OCI-M2 (cell line): Measurements from ENCODE around the gene CNOT3.

ENCODE experiments used
- DNase-seq: peaks from one replicate; lab custom pipeline; 2025; ENCODE audit not compliant: unreplicated experiment; lab: John Stamatoyannopoulos, UW

Gene CNOT3

DNA sequence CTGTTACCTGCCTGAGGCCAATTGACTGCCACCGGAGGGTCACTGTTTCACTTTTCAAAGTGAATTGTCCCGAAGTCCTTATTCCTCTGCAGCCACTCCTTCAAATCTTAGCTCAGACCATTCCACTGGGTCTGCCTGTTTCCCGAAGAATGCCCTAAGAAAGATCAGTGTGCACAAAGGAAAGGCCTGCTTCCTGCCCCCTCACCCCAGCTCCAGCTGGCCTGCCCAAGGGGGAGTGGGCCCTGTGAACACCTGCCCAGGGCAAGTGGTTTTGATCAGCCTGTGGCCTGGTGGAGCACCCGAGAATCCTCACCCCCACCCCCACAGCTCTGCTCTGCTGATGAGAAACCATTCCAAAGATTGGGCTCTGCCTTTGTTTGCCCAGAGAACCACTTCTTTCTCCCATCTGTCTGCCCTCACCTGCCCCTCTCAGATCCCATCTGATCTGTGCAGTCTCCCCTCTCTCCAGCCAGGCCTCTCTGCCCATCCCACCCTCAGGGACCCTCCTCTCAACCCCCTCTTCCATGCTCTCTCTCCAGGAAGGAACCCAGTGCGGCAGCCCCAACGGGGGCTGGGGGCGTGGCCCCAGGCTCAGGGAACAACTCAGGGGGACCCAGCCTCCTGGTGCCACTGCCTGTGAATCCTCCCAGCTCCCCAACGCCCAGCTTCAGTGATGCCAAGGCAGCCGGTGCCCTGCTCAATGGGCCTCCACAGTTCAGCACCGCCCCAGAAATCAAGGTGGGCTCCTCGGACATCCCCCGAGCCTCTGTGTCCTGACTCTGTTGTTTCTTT is 11.7 kb downstream of the CNOT3 start:
- no peak for DNase-seq

DNA sequence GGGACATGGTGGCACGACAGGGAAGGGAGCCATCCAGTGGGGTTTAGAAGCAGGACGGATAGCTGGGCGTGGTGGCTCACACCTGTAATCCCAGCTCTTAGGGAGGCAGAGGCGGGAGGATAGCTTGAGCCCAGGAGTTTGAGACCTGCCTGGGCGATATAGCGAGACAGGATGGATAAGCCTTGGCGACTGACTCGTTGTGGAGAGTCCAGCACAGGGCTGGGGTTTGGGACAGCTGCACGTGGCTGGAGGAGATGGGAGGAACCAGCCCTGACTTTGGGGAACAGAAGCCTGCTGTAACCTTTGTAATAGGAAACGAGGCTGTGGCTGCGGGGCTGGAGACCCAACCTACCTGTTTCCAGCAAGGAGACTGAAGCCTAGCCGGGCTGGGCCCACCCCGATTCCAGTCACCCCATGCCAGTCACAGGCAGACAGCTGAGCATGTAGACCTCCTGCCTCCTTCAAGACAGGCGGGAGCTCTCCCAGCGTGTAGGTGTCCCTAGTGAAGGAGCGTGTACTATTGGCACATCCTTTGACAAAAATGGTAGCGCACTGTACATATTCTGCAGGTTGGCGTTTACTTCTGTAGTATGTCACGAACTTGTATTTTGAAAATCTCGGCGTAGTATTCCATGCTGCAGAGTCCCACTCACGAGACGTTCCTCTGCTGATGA is 13.9 kb downstream of the CNOT3 start:
- no peak for DNase-seq

DNA sequence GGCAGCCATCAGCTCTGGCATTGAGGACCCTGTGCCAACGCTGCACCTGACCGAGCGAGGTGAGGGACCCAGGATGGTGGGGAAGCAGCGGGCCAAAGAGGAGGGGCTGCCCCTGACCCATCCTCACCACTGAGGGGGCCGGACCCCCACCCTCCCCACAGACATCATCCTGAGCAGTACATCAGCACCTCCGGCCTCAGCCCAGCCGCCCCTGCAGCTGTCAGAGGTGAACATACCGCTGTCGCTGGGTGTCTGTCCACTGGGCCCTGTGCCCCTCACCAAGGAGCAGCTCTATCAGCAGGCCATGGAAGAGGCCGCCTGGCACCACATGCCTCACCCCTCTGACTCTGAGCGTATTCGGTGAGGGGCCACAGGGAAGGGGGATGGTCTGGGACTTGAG is 14.7 kb downstream of the CNOT3 start:
- no peak for DNase-seq

DNA sequence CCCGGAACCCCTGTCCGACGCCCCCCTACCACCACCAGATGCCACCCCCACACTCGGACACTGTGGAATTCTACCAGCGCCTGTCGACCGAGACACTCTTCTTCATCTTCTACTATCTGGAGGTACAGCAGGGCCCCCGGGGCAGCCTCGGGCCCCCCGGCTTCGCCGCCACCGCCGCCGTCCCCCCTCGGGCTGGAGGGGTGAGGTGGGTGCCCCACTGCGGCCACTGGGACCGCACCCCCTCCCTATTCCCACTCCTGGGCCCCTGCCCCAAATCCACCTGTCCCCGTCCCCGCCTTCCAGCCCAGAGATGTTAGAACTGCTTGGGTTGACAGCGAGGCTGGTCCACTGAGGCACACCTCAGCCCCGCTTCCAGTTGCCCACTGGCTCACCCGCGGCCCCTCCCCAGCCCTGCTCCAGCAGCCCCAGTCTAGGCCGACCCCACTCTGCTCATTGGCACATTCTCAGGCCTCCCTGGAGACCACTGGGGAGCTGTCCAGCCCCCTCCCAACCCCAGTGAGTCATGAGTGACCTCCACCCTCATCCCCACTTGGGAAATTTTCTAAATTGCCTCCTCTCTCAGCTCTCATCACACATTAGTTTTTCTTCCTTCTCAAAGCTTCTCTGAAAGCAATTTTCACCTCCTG is 15.4 kb downstream of the CNOT3 start:
- no peak for DNase-seq

DNA sequence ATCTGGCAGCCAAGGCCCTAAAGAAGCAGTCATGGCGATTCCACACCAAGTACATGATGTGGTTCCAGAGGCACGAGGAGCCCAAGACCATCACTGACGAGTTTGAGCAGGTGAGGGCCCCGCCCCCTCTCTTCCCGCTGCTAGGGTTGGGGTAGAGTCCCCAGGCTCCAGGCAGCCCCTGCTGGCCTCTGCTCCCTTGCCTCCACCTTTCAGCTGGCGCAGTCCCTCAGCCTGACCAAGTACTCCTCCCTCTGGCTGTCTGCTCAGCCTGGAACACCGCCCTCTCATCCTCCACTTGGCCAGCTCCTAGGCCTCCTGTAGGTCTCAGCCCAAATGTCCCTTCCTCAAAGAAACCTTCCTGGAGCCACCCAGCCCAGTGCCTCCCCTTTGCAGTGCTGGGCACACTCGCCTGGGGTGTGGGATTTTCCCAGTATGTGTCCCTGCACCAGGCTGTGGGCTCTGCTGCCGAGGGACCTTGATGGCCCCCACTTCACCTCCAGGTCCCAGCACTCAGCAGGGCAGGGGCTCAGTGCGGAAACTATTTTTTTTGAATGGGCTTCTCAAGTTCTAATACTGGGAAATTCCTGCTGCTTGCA is 16.3 kb downstream of the CNOT3 start:
- no peak for DNase-seq

DNA sequence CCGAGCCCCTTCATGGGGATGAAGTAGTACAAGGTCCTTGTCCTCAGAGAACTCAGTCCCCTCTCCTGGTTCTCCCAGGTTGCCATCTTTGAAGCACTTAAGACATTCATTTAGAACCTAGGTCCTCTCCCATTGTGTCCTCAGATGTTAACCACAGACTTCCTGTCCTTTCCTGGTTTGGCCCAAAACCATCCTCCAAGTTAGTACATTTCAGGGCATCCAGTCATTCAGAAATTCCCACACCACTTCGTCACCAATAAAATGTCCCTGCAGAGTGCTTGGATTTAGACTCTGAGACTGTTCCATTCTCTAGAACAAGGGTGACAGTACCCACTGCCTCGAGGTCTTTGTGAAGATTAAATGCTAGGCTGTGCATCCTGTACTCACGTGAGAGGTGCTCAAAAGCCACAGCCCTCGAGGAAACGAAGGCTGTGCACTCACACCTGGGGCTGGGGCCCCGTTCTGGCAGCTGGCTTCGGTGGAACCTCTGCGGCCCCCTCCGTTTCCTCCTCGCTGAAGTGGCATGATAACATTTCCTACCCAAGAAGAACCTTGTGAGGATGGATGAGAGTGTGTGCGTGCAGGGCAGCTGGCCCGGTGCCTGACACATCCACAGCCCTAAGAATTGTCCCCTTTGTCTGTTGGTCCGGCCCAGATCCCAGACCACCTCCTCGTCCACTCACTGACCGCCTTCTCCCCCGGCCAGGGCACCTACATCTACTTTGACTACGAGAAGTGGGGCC is 17.2 kb downstream of the CNOT3 start:
- DNase-seq: no peak

DNA sequence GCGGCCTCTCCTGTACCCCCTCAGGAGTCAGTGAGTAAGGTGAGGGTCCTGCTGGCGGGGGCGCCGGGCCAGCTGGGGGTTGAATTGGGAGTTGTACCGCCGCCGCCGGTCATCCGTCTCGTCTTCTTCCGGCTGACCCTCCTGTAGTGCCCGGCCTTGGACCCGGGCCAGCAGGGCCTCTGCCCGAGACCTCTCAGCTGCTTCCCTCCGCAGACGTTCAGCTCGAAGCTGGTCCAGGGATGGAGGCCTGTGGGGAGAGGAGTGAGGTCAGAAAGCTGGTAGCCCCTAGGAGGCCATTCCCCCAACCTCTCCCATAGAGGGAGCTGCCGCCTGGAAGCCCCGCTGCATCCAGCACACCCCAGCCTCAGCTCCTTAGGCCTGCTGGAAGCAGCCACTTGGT is 18.1 kb downstream of the CNOT3 start:
- no peak for DNase-seq

DNA sequence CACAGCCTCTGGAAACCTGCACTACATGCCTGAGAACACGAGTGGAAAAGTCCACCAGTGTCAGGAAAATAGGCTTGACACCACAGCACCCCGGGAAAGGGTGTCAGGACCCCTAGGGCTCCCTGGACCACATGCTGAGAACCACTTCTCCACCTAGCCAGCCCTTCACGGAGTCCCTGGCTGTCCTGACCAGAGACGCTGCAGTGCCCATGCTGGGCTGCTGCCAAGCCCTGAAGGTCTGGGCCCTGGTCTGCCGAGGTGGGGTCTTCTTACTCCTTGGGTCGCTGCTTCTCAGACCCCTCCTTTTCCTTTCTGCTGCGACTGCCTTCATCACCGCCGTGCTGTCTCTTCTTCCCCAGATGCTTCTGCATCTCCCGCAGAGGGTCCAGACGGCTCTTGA is 18.9 kb downstream of the CNOT3 start:
- DNase-seq: no peak

DNA sequence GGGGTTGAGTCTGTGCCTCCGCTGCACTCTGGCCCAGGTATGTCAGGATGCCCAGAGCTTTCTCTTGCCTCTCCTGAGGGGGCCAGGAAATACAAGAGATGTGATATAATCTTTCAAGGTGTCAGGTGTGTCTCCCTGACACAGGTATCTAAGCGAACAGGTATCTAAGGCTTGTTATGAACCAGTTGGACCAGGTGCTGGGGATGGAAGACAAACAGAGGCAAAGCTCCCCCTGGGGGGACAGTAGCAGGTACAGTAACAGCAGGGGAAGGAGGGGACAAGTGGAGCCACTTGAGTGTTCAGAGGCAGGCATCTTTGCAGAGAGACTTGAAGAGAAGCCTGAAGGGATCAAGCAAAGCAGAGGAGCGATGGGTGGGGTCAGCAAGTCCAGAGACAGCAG is 19.4 kb downstream of the CNOT3 start:
- DNase-seq: no peak

DNA sequence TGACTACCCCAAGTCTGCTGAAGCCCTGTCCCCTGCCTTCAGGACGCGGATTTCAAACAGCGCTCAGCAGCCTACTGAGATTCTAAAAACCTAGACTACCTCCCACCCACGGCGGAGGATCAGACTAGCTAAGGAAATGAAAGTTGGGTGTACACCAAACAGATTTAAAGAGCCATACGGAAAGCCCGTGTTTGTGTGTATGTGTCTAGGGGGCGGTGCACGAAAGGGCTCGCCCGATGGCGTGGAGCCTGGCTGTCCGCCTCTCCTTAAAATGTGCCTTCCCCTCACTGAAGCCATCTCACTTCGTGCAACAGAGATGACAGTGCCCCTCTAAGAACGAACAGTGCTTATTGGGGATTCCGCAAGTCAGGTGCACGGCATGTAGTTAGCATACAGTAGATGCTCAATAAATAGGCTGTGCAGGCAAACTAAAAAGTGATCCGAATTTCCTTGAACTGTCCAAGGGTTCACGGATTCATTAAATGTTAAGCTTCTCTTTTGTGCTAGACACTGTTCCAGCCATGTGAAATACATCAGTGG is 21.3 kb downstream of the CNOT3 start:
- DNase-seq: no peak

DNA sequence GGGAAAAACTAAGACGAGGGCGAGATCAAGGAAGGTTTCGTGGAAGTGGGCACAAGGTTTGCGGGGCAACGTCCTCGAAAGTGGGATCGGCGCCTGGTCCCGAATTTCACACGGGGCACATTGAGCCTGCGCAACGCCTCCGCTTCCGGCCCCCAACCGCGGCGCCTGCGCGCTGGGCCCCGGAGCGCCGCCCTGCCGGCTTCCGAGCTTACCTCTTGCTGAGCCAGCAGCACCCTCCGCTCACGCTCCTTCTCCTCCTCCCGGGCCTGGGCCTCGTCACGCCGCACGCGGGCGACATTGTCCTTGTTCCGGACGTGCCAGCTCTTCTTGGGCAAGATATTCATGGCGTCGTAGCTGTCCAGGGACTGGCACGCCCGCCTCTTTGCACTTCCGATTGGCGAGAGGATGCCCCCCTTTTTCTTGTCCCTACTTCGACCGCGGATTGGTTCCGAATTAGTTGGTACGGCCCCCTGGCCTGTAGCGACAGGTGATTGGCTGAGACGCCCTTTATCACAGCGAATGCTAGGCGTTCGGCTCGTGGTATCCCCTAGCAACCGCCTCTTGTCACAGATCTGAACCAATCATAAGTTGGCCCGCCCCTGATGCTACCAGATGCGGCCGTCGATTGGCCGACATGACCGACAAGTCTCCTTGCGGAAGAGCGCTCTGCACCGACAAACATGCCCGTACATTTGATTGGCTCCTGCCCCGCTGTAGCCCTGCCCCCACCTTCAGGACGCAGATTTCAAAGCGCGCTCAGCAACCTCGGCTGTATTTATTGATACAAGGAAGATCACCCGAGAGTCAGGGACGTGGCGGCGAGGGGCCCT is 22.0 kb downstream of the CNOT3 start, which contains the start of gene LENG1:
LENG1 (minus strand) TSS at position 370 of the 830 bp plus-strand sequence; CDS start at position 344, 26 bp downstream.
- peak; percentile 98 for DNase-seq

DNA sequence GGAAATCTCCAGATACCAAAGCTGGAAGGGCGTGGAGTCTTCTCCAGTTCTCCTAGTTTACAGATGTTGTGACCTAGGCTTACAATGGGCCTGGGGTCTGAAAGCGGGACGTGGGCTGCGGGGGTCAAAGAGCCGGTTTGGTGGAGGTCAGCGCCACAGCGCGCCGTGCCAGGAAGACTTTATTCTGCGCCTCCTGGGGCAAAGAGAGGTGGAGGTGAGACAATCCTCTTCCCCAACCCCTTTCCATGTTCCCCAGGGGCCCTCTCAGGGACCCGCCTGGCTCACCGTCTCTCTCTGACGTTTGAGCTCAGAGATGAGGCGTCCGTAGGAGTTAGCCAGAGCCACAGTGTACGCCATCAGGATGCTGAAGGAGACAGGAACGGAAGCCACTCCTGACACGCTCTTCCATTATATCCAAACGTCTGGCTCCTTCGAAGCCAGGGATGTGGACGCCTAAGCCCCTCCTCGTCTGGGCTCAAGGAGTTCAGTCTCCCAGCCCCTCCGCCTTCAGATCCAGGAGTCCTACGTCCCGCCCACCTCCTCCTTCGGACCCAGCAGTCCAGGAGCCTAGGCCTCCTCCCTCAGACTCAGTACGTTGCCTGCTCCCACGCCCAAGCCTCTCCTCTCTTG is 22.7 kb downstream of the CNOT3 start:
- no peak for DNase-seq

DNA sequence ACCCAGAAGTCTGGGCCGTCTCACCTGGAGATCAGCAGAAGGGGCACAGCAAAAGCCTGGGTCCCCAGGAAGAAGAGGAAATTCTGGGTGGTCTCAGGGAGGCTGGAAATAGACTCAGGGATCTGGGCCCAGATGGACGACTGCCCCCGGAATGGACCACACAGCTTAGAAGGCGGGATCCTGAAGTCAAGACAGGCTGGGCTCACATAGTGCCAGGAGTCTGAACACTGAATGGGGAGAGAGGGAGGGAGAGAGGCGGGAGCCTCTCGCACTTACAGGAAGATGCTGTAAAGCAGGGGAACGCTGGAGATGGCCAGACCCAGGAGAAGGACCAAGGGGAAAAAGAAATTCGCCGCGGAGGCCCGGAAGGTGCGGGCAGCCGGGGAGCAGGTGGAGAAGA is 23.3 kb downstream of the CNOT3 start:
- no peak for DNase-seq

DNA sequence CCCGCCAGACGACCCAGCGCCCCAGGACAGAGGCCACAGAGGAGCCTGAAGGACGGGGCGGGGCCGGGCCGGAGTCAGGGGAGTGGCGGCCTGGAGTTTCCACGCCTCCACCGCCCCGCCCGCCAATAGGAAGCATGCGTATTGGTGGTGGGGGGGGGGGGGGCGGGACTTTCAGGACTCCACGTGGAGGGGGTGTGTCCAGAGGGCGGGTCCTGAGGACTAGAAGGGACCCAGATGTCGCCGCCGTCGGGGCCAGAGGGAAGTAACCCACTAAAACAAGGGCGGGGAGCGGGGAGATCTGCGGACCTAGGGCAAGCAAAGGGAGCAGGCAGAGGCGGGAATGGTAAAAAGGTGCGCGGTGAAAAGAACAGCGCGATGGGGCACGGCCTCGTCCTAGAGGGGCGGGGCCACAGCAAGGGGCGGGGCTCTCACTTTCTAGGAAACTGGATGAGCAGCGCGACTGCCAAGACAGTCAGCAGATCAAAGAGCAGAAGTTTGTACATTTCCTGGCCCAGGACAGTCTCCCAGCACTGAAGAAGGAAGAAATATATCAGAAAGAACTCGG is 24.8 kb downstream of the CNOT3 start:
- no peak for DNase-seq

DNA sequence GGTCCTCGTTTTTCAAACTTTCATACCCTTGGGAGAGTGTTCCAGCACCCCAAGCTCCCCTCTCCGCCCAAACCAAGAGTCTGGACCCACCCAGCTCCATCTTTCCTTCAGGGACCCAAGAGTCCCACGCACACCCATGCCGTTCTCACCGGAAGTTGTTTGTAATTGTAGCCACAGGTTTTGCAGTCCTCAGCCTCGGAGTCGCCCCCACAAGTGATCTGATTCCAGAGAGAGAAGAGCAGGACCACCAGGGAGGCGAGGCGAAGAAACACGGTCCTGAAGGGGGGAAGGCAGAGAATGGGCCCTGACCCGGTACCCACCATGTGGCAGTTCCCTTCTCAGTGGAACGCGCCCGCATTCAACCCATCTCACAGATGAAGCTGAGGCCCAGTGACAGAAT is 25.3 kb downstream of the CNOT3 start:
- DNase-seq: no peak

DNA sequence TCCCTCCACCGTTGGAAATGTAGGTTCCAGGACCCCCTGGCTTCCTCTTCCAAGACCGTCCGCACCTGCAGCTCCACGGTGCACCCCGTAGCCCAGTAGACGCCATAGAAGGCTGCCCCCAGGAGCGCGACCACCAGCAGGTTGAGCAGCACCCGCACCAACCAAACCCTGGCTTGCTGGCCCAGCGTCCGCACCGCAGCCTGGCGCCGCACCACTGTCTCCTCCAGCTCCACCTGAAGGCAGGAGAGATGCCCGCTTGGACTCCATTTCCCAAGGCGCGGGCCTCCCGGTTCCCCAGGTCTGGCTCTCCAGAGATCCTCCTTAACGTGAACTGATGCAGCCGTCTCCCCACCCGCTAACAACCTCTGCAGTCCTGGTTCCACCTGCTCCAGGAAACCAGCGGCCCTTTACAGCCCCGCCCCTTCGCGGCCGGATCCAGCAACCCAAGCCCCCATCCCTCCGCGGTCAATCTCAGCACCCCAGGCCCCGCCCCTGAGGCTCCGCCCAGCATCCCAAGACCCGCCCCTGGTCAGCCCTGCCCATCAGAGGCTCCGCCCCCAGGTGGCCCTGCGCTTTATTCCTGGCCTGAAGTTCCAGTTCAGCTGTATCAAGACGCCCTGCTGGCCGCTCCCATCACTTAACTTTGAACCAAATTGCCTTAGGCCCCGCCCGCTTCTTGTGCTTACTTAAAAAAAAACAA is 27.0 kb downstream of the CNOT3 start:
- no peak for DNase-seq

DNA sequence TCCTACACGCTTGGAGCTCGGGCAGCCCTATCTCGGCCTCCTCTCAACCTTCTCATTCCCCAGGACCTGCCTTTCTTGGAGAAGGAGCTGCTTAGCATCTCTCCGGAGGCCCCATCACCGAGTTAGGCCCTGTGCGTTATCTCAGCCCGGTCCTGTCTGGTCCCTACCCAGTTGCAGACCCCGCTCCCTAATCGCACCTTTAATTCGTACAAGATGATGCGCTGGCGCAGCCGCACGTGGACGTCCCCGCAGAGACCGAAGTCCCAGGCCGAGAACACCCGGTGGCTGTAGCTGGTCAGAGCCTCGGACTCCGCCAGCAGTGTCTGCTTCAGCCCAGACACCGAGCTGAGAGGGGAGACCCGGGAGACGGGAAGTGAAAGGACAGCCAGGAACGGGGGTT is 27.7 kb downstream of the CNOT3 start:
- DNase-seq: no peak

DNA sequence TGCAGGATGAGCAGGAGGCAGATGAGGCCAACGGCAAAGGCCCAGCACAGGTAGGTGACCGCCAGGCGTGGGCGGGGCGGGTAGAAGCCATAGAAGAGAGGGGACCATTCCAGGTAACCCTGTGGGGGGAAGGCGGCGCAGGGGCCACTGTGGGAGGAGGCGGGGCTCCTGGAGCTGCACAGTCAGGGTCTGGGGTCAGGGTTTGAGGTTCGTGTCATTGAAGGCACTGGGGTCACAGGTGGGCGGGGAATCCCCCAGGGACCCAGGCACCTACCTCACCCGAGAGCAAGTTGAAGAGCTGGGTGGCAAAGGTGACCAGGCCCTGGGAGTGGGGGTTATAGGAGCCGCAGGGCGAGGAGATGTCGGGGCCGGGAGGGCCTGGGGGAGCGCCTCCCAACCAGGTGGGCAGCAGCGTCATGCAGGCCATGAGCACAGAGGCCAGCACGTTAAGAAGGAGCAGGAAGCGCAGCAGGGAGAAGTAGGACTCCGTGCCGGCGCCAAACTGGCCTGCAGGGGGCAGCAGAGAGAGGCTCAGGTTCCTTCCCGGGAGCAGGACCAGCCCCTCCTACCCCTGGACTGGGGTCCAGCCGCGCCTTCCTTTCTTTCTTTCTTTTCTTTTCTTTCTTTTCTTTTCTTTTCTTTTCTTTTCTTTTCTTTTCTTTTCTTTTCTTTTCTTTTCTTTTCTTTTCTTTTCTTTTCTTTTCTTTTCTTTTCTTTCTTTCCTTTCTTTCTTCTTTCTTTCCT is 30.8 kb downstream of the CNOT3 start:
- DNase-seq: peak; percentile 91
